SK-N-SH treated with all-trans-retinoic acid at 6 μM for 48 hours (cell line): ENCODE results near the gene KIRREL3.

Source experiments
- ATAC-seq: fragments of 200-7000 bp; cut with Tn5 transposase; 3 replicates; pipeline ENCODE4 v1.9.1; 2020; ENCODE audit warnings: mild to moderate bottlenecking, moderate library complexity
- ARNTL ChIP-seq: fragments of 450-650 bp; formaldehyde crosslinking; IDR thresholded peaks from 2 replicates; pipeline ENCODE4 v1.5.0; 2020; ENCODE audit warnings: low read depth, mild to moderate bottlenecking, moderate library complexity, borderline replicate concordance
- BACH2 ChIP-seq: fragments of 250-450 bp; sonication (Bioruptor Pico); IDR thresholded peaks from 2 replicates; pipeline ENCODE4 v1.9.0; 2021; ENCODE audit warnings: mild to moderate bottlenecking, borderline replicate concordance
- CSDC2 ChIP-seq: fragments of 250-450 bp; sonication (Bioruptor Pico); IDR thresholded peaks from 2 replicates; pipeline ENCODE4 v1.5.0; 2020; ENCODE audit warnings: mild to moderate bottlenecking, moderate library complexity
- GLIS3 ChIP-seq: fragments of 250-450 bp; sonication (Bioruptor Pico); IDR thresholded peaks from 2 replicates; pipeline ENCODE4 v1.5.0; 2020; ENCODE audit warnings: mild to moderate bottlenecking, moderate library complexity
- ISL1 ChIP-seq: fragments of 250-450 bp; sonication (Bioruptor Pico); IDR thresholded peaks from 2 replicates; pipeline ENCODE4 v2.1.2; 2022; ENCODE audit warnings: mild to moderate bottlenecking, moderate library complexity
- OSR1 ChIP-seq: fragments of 250-450 bp; sonication (Bioruptor Pico); IDR thresholded peaks from 2 replicates; pipeline ENCODE4 v1.8.0; 2022; ENCODE audit warnings: moderate library complexity, mild to moderate bottlenecking, inconsistent platforms
- PPARA ChIP-seq: fragments of 250-450 bp; sonication (Bioruptor Pico); IDR thresholded peaks from 2 replicates; pipeline ENCODE4 v1.5.0; 2020; ENCODE audit warnings: mild to moderate bottlenecking, borderline replicate concordance
- RARB ChIP-seq: fragments of 250-450 bp; sonication (Bioruptor Pico); IDR thresholded peaks from 2 replicates; pipeline ENCODE4 v1.8.0; 2021; ENCODE audit warnings: mild to moderate bottlenecking, moderate library complexity
- SNAI2 ChIP-seq: fragments of 250-450 bp; sonication (Bioruptor Pico); IDR thresholded peaks from 2 replicates; pipeline ENCODE4 v1.5.0; 2020; ENCODE audit warnings: mild to moderate bottlenecking, moderate library complexity
- TCF4 ChIP-seq: fragments of 250-450 bp; sonication (Bioruptor Pico); IDR thresholded peaks from 2 replicates; pipeline ENCODE4 v1.8.0; 2021; ENCODE audit warnings: mild to moderate bottlenecking, moderate library complexity, borderline replicate concordance
- TOX ChIP-seq: fragments of 250-450 bp; sonication (Bioruptor Pico); IDR thresholded peaks from 2 replicates; pipeline ENCODE4 v1.8.0; 2021; ENCODE audit warnings: mild to moderate bottlenecking, moderate library complexity, borderline replicate concordance
- ZFP3 ChIP-seq: fragments of 250-450 bp; sonication (Bioruptor Pico); IDR thresholded peaks from 2 replicates; pipeline ENCODE4 v1.5.0; 2020; ENCODE audit warnings: mild to moderate bottlenecking, moderate library complexity
- ZNF565 ChIP-seq: fragments of 450-650 bp; formaldehyde crosslinking; conservative IDR thresholded peaks from 2 replicates; pipeline ENCODE4 v1.5.0; 2020; ENCODE audit warnings: low read depth, mild to moderate bottlenecking, moderate library complexity
- ZNF70 ChIP-seq: fragments of 450-650 bp; formaldehyde crosslinking; IDR thresholded peaks from 2 replicates; pipeline ENCODE4 v1.5.0; 2020; ENCODE audit warnings: mild to moderate bottlenecking, moderate library complexity
- ZNF8 ChIP-seq: fragments of 450-650 bp; formaldehyde crosslinking; IDR thresholded peaks from 2 replicates; pipeline ENCODE4 v1.5.0; 2020; ENCODE audit warnings: mild to moderate bottlenecking, moderate library complexity
- TF ChIP-seq, protein P1 (sequence below): fragments of 250-450 bp; sonication (Bioruptor Pico); IDR thresholded peaks from 2 replicates; pipeline ENCODE4 v1.5.1; 2020; ENCODE audit warnings: low read depth, mild to moderate bottlenecking, moderate library complexity
- TF ChIP-seq, protein P2 (sequence below): fragments of 250-450 bp; sonication (Bioruptor Pico); IDR thresholded peaks from 2 replicates; pipeline ENCODE4 v1.8.0; 2021; ENCODE audit warnings: low read depth, mild to moderate bottlenecking, moderate library complexity, borderline replicate concordance
- TF ChIP-seq, protein P3 (sequence below): fragments of 250-450 bp; sonication (Bioruptor Pico); IDR thresholded peaks from 2 replicates; pipeline ENCODE4 v1.5.0; 2020; ENCODE audit warnings: mild to moderate bottlenecking, moderate library complexity
- TF ChIP-seq, protein P4 (sequence below): fragments of 250-450 bp; sonication (Bioruptor Pico); IDR thresholded peaks from 2 replicates; pipeline ENCODE4 v1.5.1; 2021; ENCODE audit warnings: mild to moderate bottlenecking, moderate library complexity
- TF ChIP-seq, protein P5 (sequence below): fragments of 250-450 bp; sonication (Bioruptor Pico); IDR thresholded peaks from 2 replicates; pipeline ENCODE4 v1.8.0; 2020; ENCODE audit warnings: mild to moderate bottlenecking, moderate library complexity, borderline replicate concordance

Gene KIRREL3

DNA sequence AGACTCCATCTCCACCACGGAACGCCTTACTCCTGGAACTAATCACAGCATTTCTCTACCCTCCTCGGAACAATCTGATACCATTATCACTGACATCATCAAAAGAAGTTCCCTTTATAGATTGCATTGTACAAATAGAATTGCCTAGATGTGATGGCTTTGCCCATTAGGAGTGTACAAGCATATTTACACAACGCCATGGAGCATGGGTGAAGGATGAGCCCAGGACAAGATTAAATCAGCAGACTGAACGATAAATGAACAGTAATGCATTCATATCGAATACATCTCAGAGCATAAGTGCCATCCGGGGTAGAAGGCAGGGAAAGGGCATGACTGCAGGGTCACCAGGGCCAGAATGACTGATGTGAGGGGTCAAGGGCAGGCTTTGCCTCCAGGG lies 57.3 kb downstream of the KIRREL3 start:
- TF ChIP-seq, protein P1, sequence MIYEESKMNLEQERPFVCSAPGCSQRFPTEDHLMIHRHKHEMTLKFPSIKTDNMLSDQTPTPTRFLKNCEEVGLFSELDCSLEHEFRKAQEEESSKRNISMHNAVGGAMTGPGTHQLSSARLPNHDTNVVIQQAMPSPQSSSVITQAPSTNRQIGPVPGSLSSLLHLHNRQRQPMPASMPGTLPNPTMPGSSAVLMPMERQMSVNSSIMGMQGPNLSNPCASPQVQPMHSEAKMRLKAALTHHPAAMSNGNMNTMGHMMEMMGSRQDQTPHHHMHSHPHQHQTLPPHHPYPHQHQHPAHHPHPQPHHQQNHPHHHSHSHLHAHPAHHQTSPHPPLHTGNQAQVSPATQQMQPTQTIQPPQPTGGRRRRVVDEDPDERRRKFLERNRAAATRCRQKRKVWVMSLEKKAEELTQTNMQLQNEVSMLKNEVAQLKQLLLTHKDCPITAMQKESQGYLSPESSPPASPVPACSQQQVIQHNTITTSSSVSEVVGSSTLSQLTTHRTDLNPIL (CRISPR knock-in tag), result no peak
- TF ChIP-seq TCF4 (CRISPR knock-in tag), result peak; percentile 36; the same call in 1 of the 2 replicates
- TF ChIP-seq, protein P2, sequence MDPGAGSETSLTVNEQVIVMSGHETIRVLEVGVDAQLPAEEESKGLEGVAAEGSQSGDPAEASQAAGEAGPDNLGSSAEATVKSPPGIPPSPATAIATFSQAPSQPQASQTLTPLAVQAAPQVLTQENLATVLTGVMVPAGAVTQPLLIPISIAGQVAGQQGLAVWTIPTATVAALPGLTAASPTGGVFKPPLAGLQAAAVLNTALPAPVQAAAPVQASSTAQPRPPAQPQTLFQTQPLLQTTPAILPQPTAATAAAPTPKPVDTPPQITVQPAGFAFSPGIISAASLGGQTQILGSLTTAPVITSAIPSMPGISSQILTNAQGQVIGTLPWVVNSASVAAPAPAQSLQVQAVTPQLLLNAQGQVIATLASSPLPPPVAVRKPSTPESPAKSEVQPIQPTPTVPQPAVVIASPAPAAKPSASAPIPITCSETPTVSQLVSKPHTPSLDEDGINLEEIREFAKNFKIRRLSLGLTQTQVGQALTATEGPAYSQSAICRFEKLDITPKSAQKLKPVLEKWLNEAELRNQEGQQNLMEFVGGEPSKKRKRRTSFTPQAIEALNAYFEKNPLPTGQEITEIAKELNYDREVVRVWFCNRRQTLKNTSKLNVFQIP (CRISPR knock-in tag), result no peak
- no peak for ATAC-seq

DNA sequence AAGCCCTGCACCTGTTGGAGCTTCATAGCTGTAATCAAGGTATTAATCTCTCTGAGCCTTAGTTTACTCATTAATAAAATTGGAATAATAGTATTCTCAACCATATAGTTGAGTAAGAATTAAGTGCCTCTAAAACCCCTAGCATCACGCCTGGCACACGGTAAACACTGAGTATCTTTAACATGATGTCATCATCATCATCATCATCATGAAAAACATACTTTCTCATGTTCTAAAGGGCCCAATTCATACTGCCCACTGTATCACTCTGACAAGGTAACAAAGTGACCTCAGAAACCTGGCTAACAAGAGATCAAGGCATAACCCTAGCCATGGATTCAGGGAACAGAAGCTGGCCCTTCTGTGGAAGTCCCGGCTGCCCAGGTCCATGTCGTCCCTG lies 58.4 kb downstream of the KIRREL3 start:
- no peak for TF ChIP-seq BACH2 (CRISPR knock-in tag)
- TF ChIP-seq, protein P1 (CRISPR knock-in tag), result no peak
- TF ChIP-seq, protein P3, sequence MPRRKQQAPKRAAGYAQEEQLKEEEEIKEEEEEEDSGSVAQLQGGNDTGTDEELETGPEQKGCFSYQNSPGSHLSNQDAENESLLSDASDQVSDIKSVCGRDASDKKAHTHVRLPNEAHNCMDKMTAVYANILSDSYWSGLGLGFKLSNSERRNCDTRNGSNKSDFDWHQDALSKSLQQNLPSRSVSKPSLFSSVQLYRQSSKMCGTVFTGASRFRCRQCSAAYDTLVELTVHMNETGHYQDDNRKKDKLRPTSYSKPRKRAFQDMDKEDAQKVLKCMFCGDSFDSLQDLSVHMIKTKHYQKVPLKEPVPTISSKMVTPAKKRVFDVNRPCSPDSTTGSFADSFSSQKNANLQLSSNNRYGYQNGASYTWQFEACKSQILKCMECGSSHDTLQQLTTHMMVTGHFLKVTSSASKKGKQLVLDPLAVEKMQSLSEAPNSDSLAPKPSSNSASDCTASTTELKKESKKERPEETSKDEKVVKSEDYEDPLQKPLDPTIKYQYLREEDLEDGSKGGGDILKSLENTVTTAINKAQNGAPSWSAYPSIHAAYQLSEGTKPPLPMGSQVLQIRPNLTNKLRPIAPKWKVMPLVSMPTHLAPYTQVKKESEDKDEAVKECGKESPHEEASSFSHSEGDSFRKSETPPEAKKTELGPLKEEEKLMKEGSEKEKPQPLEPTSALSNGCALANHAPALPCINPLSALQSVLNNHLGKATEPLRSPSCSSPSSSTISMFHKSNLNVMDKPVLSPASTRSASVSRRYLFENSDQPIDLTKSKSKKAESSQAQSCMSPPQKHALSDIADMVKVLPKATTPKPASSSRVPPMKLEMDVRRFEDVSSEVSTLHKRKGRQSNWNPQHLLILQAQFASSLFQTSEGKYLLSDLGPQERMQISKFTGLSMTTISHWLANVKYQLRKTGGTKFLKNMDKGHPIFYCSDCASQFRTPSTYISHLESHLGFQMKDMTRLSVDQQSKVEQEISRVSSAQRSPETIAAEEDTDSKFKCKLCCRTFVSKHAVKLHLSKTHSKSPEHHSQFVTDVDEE (CRISPR knock-in tag), result no peak
- no peak for TF ChIP-seq PPARA (CRISPR knock-in tag)
- no peak for TF ChIP-seq OSR1 (CRISPR knock-in tag)
- no peak for TF ChIP-seq ZNF8 (CRISPR knock-in tag)
- no peak for ATAC-seq

DNA sequence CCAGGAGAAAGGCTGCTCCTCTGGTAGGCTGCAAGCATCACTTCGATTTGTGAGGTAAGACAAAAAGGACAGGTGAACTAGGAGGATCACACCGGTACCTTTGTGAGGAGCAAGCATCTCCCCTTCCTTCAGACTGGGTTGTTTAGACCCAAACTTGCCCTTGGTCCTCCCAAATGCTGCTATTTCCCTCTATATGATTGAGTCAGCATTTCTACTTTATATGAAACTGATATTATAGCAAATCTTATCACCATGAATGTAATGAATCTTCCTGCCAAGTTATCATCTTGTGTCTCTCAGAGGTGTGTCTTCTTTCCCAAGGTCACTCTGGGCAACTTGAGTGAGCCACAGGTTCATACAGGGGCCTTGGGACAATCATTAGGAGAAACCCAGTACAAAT lies 61.0 kb downstream of the KIRREL3 start:
- no peak for ATAC-seq
- TF ChIP-seq, protein P2 (CRISPR knock-in tag), result no peak
- TF ChIP-seq ZNF8 (CRISPR knock-in tag) (no peak), GLIS3 (CRISPR knock-in tag) (no peak), TCF4 (CRISPR knock-in tag) (no peak), CSDC2 (no peak), RARB (no peak), TOX (CRISPR knock-in tag) (no peak), ZNF565 (CRISPR knock-in tag) (no peak), SNAI2 (CRISPR knock-in tag) (no peak), ISL1 (CRISPR knock-in tag) (no peak), OSR1 (CRISPR knock-in tag) (no peak), ARNTL (no peak), BACH2 (CRISPR knock-in tag) (no peak), ZNF70 (no peak), ZFP3 (CRISPR knock-in tag) (no peak)
- TF ChIP-seq, protein P1 (CRISPR knock-in tag), result no peak
- TF ChIP-seq, protein P4, sequence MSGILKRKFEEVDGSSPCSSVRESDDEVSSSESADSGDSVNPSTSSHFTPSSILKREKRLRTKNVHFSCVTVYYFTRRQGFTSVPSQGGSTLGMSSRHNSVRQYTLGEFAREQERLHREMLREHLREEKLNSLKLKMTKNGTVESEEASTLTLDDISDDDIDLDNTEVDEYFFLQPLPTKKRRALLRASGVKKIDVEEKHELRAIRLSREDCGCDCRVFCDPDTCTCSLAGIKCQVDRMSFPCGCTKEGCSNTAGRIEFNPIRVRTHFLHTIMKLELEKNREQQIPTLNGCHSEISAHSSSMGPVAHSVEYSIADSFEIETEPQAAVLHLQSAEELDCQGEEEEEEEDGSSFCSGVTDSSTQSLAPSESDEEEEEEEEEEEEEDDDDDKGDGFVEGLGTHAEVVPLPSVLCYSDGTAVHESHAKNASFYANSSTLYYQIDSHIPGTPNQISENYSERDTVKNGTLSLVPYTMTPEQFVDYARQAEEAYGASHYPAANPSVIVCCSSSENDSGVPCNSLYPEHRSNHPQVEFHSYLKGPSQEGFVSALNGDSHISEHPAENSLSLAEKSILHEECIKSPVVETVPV, result no peak
- TF ChIP-seq, protein P3 (CRISPR knock-in tag), result no peak
- TF ChIP-seq, protein P5, sequence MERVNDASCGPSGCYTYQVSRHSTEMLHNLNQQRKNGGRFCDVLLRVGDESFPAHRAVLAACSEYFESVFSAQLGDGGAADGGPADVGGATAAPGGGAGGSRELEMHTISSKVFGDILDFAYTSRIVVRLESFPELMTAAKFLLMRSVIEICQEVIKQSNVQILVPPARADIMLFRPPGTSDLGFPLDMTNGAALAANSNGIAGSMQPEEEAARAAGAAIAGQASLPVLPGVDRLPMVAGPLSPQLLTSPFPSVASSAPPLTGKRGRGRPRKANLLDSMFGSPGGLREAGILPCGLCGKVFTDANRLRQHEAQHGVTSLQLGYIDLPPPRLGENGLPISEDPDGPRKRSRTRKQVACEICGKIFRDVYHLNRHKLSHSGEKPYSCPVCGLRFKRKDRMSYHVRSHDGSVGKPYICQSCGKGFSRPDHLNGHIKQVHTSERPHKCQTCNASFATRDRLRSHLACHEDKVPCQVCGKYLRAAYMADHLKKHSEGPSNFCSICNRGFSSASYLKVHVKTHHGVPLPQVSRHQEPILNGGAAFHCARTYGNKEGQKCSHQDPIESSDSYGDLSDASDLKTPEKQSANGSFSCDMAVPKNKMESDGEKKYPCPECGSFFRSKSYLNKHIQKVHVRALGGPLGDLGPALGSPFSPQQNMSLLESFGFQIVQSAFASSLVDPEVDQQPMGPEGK (CRISPR knock-in tag), result no peak
